Epithelial cell of esophagus (primary cell): ENCODE results near the gene SRP9.
"Not testable (repeated sequence)": the region's sequence is repeated elsewhere in the genome, so short reads cannot be mapped to it uniquely, and the experiment has no call there.

Source experiments
- DNase-seq: peaks from one replicate; pipeline ENCODE4 v3.0.0; 2010; ENCODE audit warnings: low read depth
- H3K4me3 ChIP-seq: 2 replicates; pipeline ENCODE4 v1.5.1; 2011; ENCODE audit warnings: mild to moderate bottlenecking, low read length, control low read depth
- TF ChIP-seq, protein P1 (sequence below): IDR thresholded peaks from 2 replicates; pipeline ENCODE4 v1.5.1; 2011; ENCODE audit warnings: low read depth, mild to moderate bottlenecking, low read length, control low read depth, inconsistent platforms; ENCODE audit not compliant: insufficient read depth; ENCODE audit errors: missing control alignments

Gene SRP9

GRCh38 chr1:225776294-225776693 lies 1.3 kb upstream of the SRP9 start:
- H3K4me3 ChIP-seq = no peak overlapping the region
- no peak for DNase-seq
- TF ChIP-seq, protein P1, sequence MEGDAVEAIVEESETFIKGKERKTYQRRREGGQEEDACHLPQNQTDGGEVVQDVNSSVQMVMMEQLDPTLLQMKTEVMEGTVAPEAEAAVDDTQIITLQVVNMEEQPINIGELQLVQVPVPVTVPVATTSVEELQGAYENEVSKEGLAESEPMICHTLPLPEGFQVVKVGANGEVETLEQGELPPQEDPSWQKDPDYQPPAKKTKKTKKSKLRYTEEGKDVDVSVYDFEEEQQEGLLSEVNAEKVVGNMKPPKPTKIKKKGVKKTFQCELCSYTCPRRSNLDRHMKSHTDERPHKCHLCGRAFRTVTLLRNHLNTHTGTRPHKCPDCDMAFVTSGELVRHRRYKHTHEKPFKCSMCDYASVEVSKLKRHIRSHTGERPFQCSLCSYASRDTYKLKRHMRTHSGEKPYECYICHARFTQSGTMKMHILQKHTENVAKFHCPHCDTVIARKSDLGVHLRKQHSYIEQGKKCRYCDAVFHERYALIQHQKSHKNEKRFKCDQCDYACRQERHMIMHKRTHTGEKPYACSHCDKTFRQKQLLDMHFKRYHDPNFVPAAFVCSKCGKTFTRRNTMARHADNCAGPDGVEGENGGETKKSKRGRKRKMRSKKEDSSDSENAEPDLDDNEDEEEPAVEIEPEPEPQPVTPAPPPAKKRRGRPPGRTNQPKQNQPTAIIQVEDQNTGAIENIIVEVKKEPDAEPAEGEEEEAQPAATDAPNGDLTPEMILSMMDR = no peak

- DNase-seq = no peak
- H3K4me3 ChIP-seq = peak overlapping the region; percentile 89
- TF ChIP-seq, protein P1 = no peak
These were observed 506 bp upstream of the SRP9 start for GRCh38 chr1:225777058-225777582.

DNA sequence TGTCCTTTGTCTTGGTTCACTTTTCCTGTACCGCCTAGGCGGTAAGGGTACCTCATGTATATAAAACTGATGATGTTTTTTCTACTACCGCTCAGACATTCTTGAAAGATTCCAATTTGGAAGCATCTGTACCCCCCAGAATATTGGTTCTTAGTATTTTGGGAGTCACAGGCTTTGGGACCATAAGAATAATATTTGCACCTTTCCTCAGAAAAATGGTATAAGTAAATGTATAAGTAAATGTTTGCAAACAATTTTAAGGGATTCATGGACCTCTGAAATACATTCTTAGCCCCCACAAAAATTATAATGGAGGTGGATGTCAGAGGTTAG lies 677 bp downstream of the SRP9 start:
- DNase-seq = no peak
- TF ChIP-seq, protein P1 = no peak
- peak overlapping the region; percentile 89 for H3K4me3 ChIP-seq

DNA sequence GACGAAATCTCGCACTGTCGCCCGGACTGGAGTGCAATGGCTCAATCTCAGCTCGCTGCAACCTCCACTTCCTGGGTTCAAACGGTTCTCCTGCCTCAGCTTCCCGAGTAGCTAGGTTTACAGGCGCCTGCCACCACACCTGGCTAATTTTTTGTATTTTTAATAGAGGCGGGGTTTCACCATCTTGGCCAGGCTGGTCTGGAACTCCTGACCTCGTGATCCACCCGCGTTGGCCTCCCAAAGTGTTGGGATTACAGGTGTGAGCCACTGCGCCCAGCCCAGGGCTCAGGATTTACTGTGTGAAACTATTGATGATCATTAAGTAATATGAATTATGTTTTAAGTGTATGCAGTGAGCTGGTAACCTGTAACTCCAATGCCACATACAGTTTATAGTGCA lies 1.5 kb downstream of the SRP9 start:
- DNase-seq = not testable (repeated sequence)
- peak overlapping the region; percentile 89 for H3K4me3 ChIP-seq

DNA sequence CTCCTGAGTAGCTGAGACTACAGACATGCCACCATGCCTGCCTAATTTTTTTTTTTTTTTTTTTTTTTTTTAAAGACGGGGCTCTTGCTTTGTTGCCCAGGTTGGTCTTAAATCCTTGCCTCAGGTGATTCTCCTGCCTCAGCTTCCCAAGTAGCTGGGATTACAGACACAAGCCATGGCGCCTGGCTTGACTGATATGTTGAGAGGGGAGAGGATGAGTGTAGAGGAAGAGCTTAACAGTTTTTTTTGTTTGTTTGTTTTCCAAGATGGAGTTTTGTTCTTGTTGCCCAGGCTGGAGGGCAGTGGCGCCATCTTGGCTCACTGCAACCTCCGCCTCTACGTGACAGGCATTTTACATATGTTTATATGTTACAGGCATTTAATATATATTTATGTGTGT lies 2.5 kb downstream of the SRP9 start:
- TF ChIP-seq, protein P1 = no peak
- no peak for DNase-seq
- H3K4me3 ChIP-seq = no peak overlapping the region

- TF ChIP-seq, protein P1 = no peak
- H3K4me3 ChIP-seq = no peak overlapping the region
- no peak for DNase-seq
These were observed 3.0 kb downstream of the SRP9 start for GRCh38 chr1:225780630-225781029.

- not testable (repeated sequence) for H3K4me3 ChIP-seq
These were observed 11.5 kb downstream of the SRP9 start for GRCh38 chr1:225789142-225789541.

GRCh38 chr1:225794954-225795353 lies 17.3 kb downstream of the SRP9 start:
- H3K4me3 ChIP-seq = no peak overlapping the region
- no peak for DNase-seq
- TF ChIP-seq, protein P1 = no peak

More at GRCh38 chr1:225789142-225789541, 11.5 kb downstream of the SRP9 start:
- DNase-seq = not testable (repeated sequence)

DNA sequence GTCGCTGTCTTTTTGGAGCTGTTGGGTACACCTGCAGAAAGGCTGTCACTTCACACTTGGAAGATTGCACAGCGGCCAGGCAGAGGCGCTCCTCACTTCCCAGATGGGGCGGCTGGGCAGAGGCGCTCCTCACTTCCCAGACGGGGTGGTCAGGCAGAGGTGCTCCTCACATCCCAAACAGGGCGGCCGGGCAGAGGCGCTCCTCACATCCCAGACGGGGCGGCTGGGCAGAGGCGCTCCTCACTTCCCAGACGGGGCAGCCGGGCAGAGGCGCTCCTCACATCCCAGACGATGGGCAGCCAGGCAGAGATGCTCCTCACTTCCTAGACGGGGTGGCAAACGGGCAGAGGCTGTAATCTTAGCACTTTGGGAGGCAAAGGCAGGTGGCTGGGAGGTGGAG lies 18.5 kb downstream of the SRP9 start:
- DNase-seq, H3K4me3 ChIP-seq: not testable (repeated sequence)

DNA sequence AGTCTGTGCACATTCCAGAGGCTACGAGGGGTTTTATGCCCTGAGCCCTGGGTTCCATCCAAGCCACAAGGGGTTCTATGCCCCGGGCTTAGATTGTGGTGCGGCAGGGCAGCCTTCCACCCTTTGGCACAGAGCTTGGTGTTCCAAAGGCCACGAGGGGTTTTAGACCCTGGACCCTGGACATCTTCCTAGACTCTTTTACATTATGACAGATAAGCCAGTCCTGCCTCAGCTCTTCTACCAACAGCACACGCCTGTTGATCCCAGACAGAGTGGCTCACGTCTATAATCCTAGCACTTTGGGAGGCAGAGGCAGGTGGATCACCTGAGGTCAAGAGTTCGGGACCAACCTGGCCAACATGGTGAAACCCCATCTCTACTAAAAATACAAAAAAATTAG lies 23.5 kb downstream of the SRP9 start:
- not testable (repeated sequence) for DNase-seq

More for the DNA sequence above, 23.5 kb downstream of the SRP9 start:
- H3K4me3 ChIP-seq = not testable (repeated sequence)
